GM19193 (cell line): ENCODE results near the gene CABP4.

Experiments used
- POLR2A ChIP-seq: IDR thresholded peaks from 4 replicates; pipeline ENCODE4 v1.6.1; 2011; ENCODE audit not compliant: insufficient read depth, insufficient read length; ENCODE audit errors: extremely low read depth

CABP4 gene

DNA sequence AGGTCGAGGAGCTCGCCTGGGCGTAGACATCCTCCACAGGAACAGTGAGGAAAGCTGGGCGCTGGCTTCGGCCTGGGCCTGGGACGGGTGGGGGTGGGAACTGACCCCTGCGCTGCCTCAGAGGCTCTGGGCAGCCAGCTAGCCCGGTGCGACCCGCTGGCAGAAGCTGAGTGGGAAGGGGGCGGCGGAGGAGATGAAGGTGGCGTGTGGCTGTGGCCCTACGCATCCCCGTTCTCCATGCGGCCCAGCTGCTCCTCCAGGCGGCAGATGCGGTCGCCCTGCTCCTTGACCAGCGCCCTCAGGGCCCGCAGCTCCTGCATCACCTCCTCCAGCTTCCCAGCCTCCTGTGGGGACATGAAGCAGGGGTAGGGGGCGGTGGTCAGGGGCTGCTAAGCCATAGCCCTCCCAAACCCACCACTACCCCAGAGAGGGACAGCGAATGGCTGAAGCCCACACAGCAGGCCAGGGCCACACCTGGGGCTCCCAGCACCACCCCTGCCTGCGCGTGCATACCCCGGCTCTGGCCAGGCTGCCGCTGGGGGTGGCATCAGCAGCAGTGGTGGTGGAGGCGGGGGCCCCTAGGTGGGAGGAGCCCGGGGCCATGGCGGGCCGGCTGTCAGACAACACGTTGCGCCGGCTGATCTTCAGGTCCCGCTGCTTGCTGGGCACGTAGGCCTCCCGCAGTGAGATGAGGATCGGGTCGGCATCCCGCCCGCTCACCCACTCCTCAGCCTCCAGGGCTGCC lies 16.8 kb upstream of the CABP4 start:
- TF ChIP-seq POLR2A, result peak; percentile 74

DNA sequence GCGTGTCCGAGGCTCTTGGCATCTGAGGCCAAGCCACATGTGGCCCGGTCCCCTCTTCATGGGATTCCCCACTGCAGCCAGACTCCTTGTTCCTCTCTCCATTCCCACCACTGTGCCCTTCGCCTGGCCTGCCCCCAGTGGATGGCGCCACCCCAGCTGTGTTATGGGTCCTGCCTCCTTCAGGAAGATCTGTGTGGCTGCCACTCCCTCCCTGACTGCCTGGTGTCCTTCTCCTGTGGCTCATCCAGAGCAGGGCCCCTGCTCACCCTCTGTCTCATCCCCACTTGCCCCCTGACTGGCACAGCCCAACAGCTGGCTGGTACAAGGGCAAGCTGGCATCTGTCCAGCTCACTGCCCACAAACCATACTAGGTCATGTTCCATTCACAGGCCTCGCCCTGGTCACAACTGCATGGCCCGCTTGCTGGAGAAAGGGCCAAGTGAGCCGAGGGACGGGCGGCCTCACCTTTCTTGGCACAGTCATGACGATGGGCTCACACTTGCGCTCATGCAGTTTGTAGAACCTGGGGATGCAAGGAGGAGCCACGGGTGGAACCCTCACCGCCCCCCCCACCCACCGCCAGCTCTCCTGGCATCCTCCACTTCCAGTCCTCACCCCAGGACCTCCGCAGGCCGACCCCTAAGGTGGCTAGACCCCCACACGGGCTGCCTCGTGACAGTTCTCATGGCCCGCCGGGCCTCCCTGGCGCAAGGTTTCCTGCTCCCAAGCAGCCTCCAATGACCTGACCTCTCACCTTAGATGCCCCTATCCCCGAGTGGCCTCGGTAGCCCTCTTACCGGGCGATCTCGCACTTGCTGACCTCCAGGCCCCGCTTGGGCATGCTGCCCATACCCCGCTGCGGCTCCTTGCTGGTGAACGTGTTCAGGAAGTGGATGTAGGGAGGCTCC lies 15.6 kb upstream of the CABP4 start:
- no peak for TF ChIP-seq POLR2A

DNA sequence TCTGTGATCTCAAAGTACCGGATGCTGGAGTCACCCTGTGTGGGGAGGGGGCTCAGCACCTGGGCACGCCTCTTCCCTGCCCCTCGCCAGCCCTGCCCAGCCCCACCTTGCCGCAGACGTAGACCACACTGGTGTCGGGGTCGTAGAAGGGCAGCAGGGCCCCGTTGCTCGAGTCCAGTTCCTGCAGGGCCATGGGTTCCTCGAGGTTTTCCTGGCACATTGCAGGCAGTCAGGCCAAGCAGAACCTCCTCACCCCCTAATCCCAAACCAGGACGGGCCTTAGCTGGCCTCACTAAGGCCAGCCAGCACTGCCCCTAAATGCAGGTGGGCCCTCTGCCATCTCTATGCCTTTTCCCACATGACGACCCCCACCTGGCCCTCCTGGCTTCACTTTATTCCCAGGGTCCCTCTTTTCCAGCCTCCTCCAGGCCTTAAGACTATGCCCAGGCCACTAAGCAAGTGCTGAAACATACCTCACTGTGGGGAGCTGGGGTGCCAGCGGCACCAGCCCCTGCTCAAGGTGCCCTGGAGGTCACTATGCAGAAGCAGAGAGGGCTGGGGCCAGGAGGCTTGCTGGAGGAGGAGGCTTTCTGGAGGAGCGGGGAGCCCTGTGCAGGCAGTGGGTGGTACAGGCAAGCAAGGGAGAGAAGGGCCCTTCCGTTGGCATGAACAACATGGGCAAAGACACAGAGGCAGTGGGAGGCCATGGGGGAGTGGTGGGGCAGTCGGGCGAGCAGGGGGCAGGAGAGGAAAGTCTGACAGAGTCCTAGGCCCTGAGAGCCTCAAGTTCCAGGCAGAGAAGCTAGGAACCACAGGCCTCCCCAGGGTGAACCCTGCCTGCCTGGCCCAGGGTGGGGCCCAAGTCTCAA lies 14.7 kb upstream of the CABP4 start:
- TF ChIP-seq POLR2A, result no peak

DNA sequence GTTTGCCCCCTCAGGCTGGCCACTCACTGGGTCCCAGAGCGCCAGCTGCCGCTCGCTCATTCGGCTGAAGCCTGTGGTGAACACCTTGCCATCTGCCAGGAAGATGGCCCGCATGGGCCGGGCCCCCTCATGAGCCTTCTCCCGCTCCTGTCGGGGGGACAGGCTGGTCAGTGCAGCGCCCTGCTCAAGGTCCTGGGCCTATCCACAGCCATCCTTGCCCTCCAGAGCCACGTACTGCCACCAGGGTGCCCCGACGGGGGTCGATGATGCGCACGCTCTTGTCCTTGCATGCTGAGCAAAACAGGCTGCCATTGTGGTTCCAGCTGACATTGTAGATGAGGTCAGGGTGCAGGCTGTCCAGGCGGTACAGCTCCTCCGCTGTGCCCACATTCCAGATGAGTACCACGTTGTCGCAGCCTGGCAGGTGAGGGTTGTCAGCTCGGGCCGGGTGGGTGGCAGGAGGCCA lies 14.0 kb upstream of the CABP4 start:
- peak; percentile 43 for TF ChIP-seq POLR2A

- no peak for TF ChIP-seq POLR2A
Measured at GRCh38 chr11:67441731-67442351, 13.3 kb upstream of the CABP4 start.

DNA sequence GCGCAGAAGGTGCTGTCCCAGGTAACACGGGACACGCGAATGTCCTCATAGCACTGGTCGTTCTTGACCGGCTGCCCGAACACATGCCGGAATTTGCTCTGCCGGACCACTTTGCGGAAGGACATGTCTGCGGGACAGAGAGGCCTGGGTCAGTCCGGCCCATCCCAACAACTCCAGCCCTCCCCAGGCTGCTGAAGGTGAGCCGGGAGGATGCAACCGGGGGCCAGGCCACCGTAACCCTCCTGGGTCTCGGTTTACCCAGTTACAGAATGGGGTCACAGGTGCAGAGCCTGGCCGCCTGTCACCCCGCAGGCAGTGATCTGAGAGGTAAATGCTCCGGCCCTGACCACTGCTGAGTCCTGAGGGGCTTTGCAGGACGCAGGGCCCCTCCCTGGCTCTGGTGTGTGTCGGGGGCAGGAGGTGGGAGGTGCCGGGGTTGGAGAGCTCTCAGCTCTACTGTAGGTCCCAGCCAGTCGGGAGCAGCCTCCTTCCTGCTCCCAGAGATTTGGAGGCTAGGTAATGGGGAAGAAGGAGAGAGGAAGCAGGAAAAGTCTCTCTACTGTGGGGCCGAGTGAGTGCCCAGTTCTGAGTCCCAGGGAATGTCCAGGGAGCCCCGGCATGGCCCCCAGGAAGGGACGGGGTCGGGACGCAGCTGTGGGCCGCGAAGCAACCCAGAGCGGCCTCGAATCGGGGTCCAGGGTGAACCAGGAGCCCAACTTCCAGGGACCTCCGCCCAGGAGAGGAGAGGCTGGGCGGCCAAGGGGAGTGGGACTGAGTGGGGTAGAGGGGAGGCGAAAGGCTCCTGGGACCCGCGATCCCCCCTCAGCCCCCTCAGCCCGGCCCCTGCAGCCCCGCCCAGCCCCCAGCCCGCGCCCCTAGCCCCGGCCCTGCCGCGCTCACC lies 12.4 kb upstream of the CABP4 start:
- no peak for TF ChIP-seq POLR2A

- no peak for TF ChIP-seq POLR2A
Measured at GRCh38 chr11:67445515-67445914, 9.6 kb upstream of the CABP4 start.

DNA sequence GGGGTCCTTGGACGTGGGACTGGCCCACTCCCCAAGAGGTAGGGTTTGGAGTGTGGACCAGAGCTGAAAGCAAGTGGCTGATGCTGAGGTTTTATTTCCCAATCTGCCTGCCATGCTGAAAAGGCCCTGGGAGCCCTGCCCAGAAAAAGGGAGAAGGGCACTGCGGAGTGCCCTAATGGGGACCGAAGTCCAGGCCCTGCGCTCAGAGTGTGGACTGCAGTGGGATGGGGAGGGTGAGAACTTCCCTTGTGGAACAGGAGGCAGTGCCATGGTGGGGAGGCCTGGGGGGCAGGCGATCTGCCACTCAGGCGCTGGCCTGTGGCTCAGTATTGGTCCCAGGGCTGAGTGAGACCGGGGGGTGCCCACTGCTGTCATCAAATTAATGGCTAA lies 6.9 kb upstream of the CABP4 start:
- TF ChIP-seq POLR2A, result no peak

GRCh38 chr11:67449116-67449844 lies 5.9 kb upstream of the CABP4 start:
- TF ChIP-seq POLR2A, result no peak

DNA sequence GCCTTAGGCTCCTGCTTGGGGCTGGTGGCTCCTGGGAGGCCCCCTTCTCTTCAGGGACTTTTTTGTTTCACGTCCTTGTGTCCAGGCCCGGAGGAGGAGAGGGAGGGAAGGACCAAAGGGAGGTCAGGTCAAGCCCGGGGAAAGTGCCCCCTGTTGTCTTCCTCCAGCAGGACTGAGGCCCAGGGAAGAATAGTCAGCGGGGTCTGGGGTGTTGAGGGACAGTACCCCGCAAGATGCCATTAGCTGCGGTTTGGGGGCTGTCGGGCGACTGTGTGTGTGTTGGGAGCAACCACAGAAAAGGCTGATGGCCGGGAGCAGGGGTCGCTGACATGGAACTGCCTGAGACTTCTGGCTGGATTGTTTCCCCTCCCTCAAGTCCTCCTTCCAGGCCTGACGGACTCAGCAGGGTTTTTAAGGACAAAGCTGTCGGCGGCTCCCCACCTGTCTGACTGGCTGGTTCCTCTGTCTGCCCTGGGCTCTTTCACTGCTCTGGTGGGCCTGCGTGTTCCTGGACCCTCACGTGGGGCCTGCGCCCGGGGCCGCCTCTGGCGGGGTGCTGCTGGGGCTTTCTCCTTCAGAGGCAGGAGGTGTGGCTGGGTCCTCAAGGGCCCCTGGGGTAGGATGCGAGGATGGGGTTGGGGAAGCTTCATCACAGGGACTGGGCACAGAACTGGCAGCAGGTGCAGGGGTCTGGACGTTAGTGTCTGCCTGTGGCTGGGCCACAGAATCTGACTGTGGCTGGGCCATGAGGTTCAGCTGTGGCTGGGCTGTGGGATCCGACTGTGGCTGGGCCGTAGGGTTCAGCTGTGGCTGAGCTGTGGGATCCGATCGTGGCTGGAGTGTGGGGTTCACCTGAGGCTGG lies 4.1 kb upstream of the CABP4 start:
- TF ChIP-seq POLR2A, result no peak

DNA sequence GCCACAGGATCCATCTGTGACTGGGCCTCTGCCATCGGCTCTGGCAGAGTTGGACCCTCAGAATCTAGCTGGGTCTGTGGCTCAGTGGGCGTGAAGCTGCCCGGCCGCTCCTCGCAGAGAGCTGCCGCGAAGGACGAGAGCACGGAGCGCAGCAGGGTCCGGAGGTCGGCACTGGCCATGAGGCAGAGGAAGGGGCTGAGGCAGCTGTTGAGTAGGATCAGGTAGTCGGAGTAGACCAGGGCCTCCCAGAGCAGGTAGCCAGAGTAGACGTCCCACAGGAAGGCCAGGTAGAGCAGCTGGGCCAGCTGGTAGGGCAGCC lies 3.5 kb upstream of the CABP4 start:
- no peak for TF ChIP-seq POLR2A

- no peak for TF ChIP-seq POLR2A
Measured at GRCh38 chr11:67452141-67452952, 2.8 kb upstream of the CABP4 start, which contains the start of gene GPR152. GPR152 (minus strand) TSS chr11:67452729; CDS start chr11:67452724, 5 bp downstream.
